IMR-90 (cell line): ENCODE measurements around the gene TMEM54. TPM values are rescaled to one million over a fixed set of nuclear protein-coding genes. Genes with fewer than 3 reads are reported as not detected.

Source experiments
- ATAC-seq: fragments of 200-7000 bp; cut with Tn5 transposase; 2 replicates; pipeline ENCODE4 v1.9.1; 2020; ENCODE audit warnings: low read depth, mild to moderate bottlenecking, moderate library complexity
- BruUV-seq: library from RNA; stranded (reverse); fragments of 400-500 nt; replicated peaks from 2 replicates; lab custom pipeline; 2021; lab: Mats Ljungman, UMichigan
- CTCF ChIA-PET: fragments of 300-600 bp; formaldehyde crosslinking; extraction: SDS; loops from one replicate; lab custom pipeline; 2021; ENCODE audit warnings: antibody characterized with exemption; lab: Yijun Ruan, JAX
- POLR2A ChIA-PET: fragments of 300-600 bp; sonication (Branson Sonifier 250); formaldehyde crosslinking; loops from one replicate; lab custom pipeline; 2022; ENCODE audit warnings: antibody characterized with exemption; ENCODE audit not compliant: unreplicated experiment; lab: Charles Lee
- DNase-seq: peaks from one replicate; pipeline ENCODE4 v3.0.0; 2013
- H2AFZ ChIP-seq: replicated peaks from 2 replicates; pipeline ENCODE3; 2013; ENCODE audit warnings: low read length, mild to moderate bottlenecking; ENCODE audit not compliant: poor library complexity
- H2AK5ac ChIP-seq: 2 replicates; pipeline ENCODE4 v1.6.1; 2013; ENCODE audit warnings: low read depth, low read length, inconsistent platforms
- H2AK9ac ChIP-seq: replicated peaks from 2 replicates; pipeline ENCODE3; 2013; ENCODE audit warnings: mild to moderate bottlenecking, low read depth, low read length, moderate library complexity; ENCODE audit not compliant: poor library complexity
- H2BK120ac ChIP-seq: 2 replicates; pipeline ENCODE4 v1.6.1; 2013; ENCODE audit warnings: low read depth, low read length, inconsistent platforms
- H2BK15ac ChIP-seq: 3 replicates; pipeline ENCODE4 v1.6.1; 2013; ENCODE audit warnings: low read depth, low read length, inconsistent platforms
- H2BK20ac ChIP-seq: 2 replicates; pipeline ENCODE4 v1.6.1; 2013; ENCODE audit warnings: low read depth, mild to moderate bottlenecking, inconsistent platforms, low read length, moderate library complexity
- H2BK5ac ChIP-seq: 2 replicates; pipeline ENCODE4 v1.6.1; 2013; ENCODE audit warnings: mild to moderate bottlenecking, low read depth, low read length, inconsistent platforms; ENCODE audit not compliant: poor library complexity, severe bottlenecking
- H3K14ac ChIP-seq: replicated peaks from 2 replicates; pipeline ENCODE4 v1.6.1; 2013; ENCODE audit warnings: low read depth, low read length, inconsistent platforms
- H3K18ac ChIP-seq: 2 replicates; pipeline ENCODE4 v1.6.1; 2013; ENCODE audit warnings: low read depth, low read length, control low read depth
- H3K23ac ChIP-seq: 2 replicates; pipeline ENCODE4 v1.6.1; 2013; ENCODE audit warnings: low read depth, low read length, inconsistent platforms
- H3K27ac ChIP-seq: 2 replicates; pipeline ENCODE4 v1.5.1; 2013; ENCODE audit warnings: mild to moderate bottlenecking, control low read depth, low read length; ENCODE audit not compliant: insufficient read depth
- H3K27me3 ChIP-seq: 2 replicates; pipeline ENCODE4 v1.6.1; 2013; ENCODE audit warnings: low read length; ENCODE audit not compliant: control insufficient read depth, insufficient read depth
- H3K36me3 ChIP-seq: 2 replicates; pipeline ENCODE4 v1.6.1; 2013; ENCODE audit warnings: low read length, mixed read lengths; ENCODE audit not compliant: control insufficient read depth, insufficient read depth
- H3K4ac ChIP-seq: 2 replicates; pipeline ENCODE4 v1.6.1; 2013; ENCODE audit warnings: low read depth, low read length, inconsistent platforms
- H3K4me1 ChIP-seq: 2 replicates; pipeline ENCODE4 v1.6.1; 2013; ENCODE audit warnings: low read length, mixed read lengths; ENCODE audit not compliant: control insufficient read depth, insufficient read depth
- H3K4me2 ChIP-seq: 2 replicates; pipeline ENCODE4 v1.6.1; 2013; ENCODE audit warnings: low read depth, mild to moderate bottlenecking, control low read depth, low read length, moderate library complexity
- H3K4me3 ChIP-seq: 2 replicates; pipeline ENCODE4 v1.5.1; 2013; ENCODE audit warnings: low read depth, mild to moderate bottlenecking, control low read depth, low read length, moderate library complexity; ENCODE audit not compliant: insufficient read depth
- H3K56ac ChIP-seq: 2 replicates; pipeline ENCODE4 v1.6.1; 2013; ENCODE audit warnings: low read length, inconsistent platforms; ENCODE audit not compliant: insufficient read depth; ENCODE audit errors: extremely low read depth
- H3K79me1 ChIP-seq, 2 experiments: 2 replicates each; pipeline ENCODE4 v1.6.1; 2013; ENCODE audit warnings: low read length in 2 of 2, inconsistent platforms in 1 of 2, low read depth in 1 of 2
- H3K9ac ChIP-seq: 2 replicates; pipeline ENCODE4 v1.6.1; 2013; ENCODE audit warnings: low read depth, low read length, control low read depth
- H3K9me1 ChIP-seq: 2 replicates; pipeline ENCODE4 v1.6.1; 2013; ENCODE audit warnings: low read length, inconsistent platforms; ENCODE audit not compliant: insufficient read depth
- H3K9me3 ChIP-seq: 2 replicates; pipeline ENCODE4 v1.6.1; 2013; ENCODE audit warnings: low read length; ENCODE audit not compliant: control insufficient read depth, insufficient read depth
- H4K20me1 ChIP-seq: 2 replicates; pipeline ENCODE4 v1.6.1; 2013; ENCODE audit warnings: low read length, inconsistent platforms; ENCODE audit not compliant: insufficient read depth
- H4K5ac ChIP-seq: 2 replicates; pipeline ENCODE4 v1.6.1; 2013; ENCODE audit warnings: mild to moderate bottlenecking, low read depth, low read length, control low read depth
- H4K8ac ChIP-seq, 2 experiments: 2 replicates each; pipeline ENCODE4 v1.6.1; 2013; ENCODE audit warnings: low read depth in 2 of 2, low read length in 2 of 2, control low read depth in 1 of 2, inconsistent platforms in 1 of 2
- H4K91ac ChIP-seq: 2 replicates; pipeline ENCODE4 v1.6.1; 2013; ENCODE audit warnings: low read depth, low read length, inconsistent platforms; ENCODE audit not compliant: insufficient read depth
- BHLHE40 ChIP-seq: fragments of 150-350 bp; IDR thresholded peaks from 2 replicates; pipeline ENCODE4 v1.6.1; 2016; ENCODE audit warnings: mild to moderate bottlenecking, low read depth, low read length
- CEBPB ChIP-seq: IDR thresholded peaks from 2 replicates; pipeline ENCODE4 v1.6.1; 2012; ENCODE audit warnings: low read depth, low read length, improper control_type of control experiment
- CHD1 ChIP-seq: IDR thresholded peaks from 2 replicates; pipeline ENCODE4 v1.6.1; 2012; ENCODE audit warnings: low read depth, low read length, improper control_type of control experiment
- FOS ChIP-seq: fragments of 150-350 bp; IDR thresholded peaks from 2 replicates; pipeline ENCODE4 v1.6.1; 2016; ENCODE audit warnings: low read depth, low read length
- MAFK ChIP-seq: IDR thresholded peaks from 2 replicates; pipeline ENCODE4 v1.6.1; 2012; ENCODE audit warnings: low read depth, low read length, improper control_type of control experiment
- MAZ ChIP-seq: IDR thresholded peaks from 2 replicates; pipeline ENCODE4 v1.6.1; 2012; ENCODE audit warnings: low read depth, mild to moderate bottlenecking, low read length, improper control_type of control experiment, moderate library complexity, borderline replicate concordance
- MXI1 ChIP-seq: IDR thresholded peaks from 2 replicates; pipeline ENCODE4 v1.6.1; 2012; ENCODE audit warnings: low read depth, mild to moderate bottlenecking, low read length, moderate library complexity, borderline replicate concordance
- NFE2L2 ChIP-seq: fragments of 150-350 bp; IDR thresholded peaks from 2 replicates; pipeline ENCODE4 v1.6.1; 2016; ENCODE audit warnings: low read depth, mild to moderate bottlenecking, low read length
- RAD21 ChIP-seq: IDR thresholded peaks from 2 replicates; pipeline ENCODE4 v1.6.1; 2012; ENCODE audit warnings: low read length, improper control_type of control experiment
- RCOR1 ChIP-seq: IDR thresholded peaks from 2 replicates; pipeline ENCODE4 v1.6.1; 2012; ENCODE audit warnings: mild to moderate bottlenecking, low read length, improper control_type of control experiment; ENCODE audit not compliant: insufficient replicate concordance
- SMC3 ChIP-seq: fragments of 150-350 bp; IDR thresholded peaks from 2 replicates; pipeline ENCODE4 v1.6.1; 2016; ENCODE audit warnings: low read depth, mild to moderate bottlenecking, antibody characterized with exemption, low read length, moderate library complexity
- WGBS, 2 experiments: methylation state at CpG; one replicate each; pipeline versions ENCODE4 v1.1.5 to v1.1.7; 2013; ENCODE audit warnings: missing lambda C conversion rate in 2 of 2; ENCODE audit not compliant: insufficient read length in 1 of 2; ENCODE audit errors: extremely low coverage in 2 of 2; 5-methylcytosine and 5-hydroxymethylcytosine counted together
- dilution Hi-C: fragments of 300-500 bp; cut with HindIII; formaldehyde crosslinking; loops from one replicate; pipeline ENCODE4 v1.14.3; 2018; ENCODE audit warnings: low sequenced_read_pairs; ENCODE audit not compliant: unreplicated experiment
- in situ Hi-C: fragments of 300-500 bp; cut with MboI; formaldehyde crosslinking; loops from 3 replicates; pipeline ENCODE4 v1.14.3; 2019; ENCODE audit warnings: low sequenced_read_pairs, inconsistent platforms, mixed read lengths
- intact Hi-C: fragments of 100-400 bp; cut with micrococcal nuclease; formaldehyde crosslinking; loops from 2 replicates; pipeline ENCODE4 v1.10.0; 2022
- polyA plus RNA-seq, 3 experiments: library from polyadenylated mRNA; depleted of rRNA; stranded (reverse); fragments of >200 nt; gene quantifications; 2 replicates each; pipeline ENCODE4 v1.2.3, GENCODE V29; 2012; ENCODE audit warnings: low replicate concordance in 1 of 3
- total RNA-seq: library from RNA; depleted of rRNA; stranded (reverse); fragments of >200 nt; gene quantifications from 2 replicates; pipeline ENCODE4 v1.2.3, GENCODE V29; 2012
- TF ChIP-seq, protein P1 (sequence below): conservative IDR thresholded peaks from 2 replicates; pipeline ENCODE4 v1.5.1; 2012; ENCODE audit warnings: mild to moderate bottlenecking, low read depth, low read length, improper control_type of control experiment
- TF ChIP-seq, protein P2 (sequence below): fragments of 150-350 bp; IDR thresholded peaks from 2 replicates; pipeline ENCODE4 v1.6.1; 2017; ENCODE audit warnings: mild to moderate bottlenecking, antibody characterized with exemption, low read length, low read depth
- TF ChIP-seq, protein P3 (sequence below): fragments of 150-350 bp; IDR thresholded peaks from 2 replicates; pipeline ENCODE4 v1.6.1; 2016; ENCODE audit warnings: low read depth, mild to moderate bottlenecking, low read length, moderate library complexity, borderline replicate concordance

TMEM54 gene
- total and polyA plus RNA-seq, 2 of the 4 experiments (the other 2 are of a cell fraction): 25.5 to 75.2 TPM

DNA sequence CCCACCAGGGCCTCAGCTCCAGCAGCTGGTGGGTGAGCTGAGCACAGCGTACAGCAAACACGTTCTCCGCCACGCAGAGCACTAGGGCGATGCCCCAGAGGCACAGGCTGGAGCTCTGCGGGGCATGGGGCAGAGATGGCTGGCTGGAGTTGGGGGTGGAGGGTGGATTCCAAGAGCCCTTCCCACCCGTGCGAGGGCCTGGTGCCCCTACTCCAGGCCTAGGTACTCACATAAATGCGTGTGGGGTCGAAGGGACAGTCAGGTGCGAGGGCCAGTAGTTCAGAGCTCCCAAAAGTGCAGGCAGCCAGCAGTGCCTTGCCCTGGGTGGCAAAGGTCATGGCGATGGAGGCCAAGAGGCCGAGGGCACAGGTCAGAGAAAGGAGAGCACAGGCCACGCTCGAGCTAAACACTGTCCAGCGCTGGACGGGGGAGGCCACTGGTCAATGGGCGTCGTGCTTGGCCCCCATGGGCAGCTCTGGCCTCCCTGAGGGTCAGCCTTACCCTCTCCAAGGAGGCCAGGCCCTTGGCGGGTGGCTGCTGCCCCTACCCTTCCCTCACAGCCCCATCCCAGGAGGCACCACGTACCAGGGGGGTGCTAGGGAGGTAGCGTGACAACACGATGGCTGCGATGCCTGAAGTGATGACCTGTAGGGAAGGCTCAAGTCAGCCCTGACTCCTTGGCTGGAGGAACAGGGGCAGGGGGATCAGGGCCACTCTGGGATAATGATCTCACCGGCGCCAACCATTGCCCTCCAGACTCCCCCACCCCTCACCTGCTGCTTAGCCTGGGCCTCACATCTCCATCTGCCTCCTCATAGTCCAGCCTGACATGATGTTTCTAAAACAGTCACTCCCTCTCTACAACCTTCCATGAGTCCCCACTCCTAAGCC lies 5.6 kb downstream of the TMEM54 start:
- Histone ChIP-seq H3K23ac (no peak overlapping the region), H2AK5ac (no peak overlapping the region), H3K79me1 (peaks cover 0 to 5% of the 10 kb centered on the region in 2 experiments; a peak in 1 of 4 replicates), H3K9me3 (peaks cover 2% of the 10 kb centered on the region; the same call in 1 of the 2 replicates), H4K5ac (no peak overlapping the region), H4K8ac (no peak overlapping the region), H3K27ac (no peak overlapping the region), H3K9ac (no peak overlapping the region), H3K14ac (no peak overlapping the region), H2AK9ac (no peak overlapping the region), H3K27me3 (peaks cover 20% of the 10 kb centered on the region), H2BK120ac (no peak overlapping the region), H3K4ac (no peak overlapping the region), H2BK20ac (no peak overlapping the region), H3K18ac (no peak overlapping the region), H3K4me2 (no peak overlapping the region), H2BK15ac (no peak overlapping the region), H3K36me3 (peaks cover 1% of the 10 kb centered on the region; the same call in 1 of the 2 replicates), H3K4me1 (peaks cover 2% of the 10 kb centered on the region; the same call in 1 of the 2 replicates), H4K20me1 (no peaks in the 10 kb centered on the region), H3K9me1 (peaks cover 6% of the 10 kb centered on the region; the same call in 1 of the 2 replicates), H2BK5ac (no peak overlapping the region), H3K56ac (no peak overlapping the region), H4K91ac (no peak overlapping the region), H2AFZ (no peak overlapping the region), H3K4me3 (no peak overlapping the region)
- 82% methylated on average over 9 of the region's 26 CpGs; no CpG with 5 or more reads in 1 of the 2 experiments for WGBS, 2 experiments
- ChIA-PET POLR2A (no interaction called here), CTCF (no interaction called here)
- DNase-seq (no peak), ATAC-seq (no peak)
- dilution Hi-C loops: no loop called here
- no TSS peak for BruUV-seq
- in situ Hi-C loops: no loop called here
- intact Hi-C loops: no loop called here
- TF ChIP-seq, protein P1, sequence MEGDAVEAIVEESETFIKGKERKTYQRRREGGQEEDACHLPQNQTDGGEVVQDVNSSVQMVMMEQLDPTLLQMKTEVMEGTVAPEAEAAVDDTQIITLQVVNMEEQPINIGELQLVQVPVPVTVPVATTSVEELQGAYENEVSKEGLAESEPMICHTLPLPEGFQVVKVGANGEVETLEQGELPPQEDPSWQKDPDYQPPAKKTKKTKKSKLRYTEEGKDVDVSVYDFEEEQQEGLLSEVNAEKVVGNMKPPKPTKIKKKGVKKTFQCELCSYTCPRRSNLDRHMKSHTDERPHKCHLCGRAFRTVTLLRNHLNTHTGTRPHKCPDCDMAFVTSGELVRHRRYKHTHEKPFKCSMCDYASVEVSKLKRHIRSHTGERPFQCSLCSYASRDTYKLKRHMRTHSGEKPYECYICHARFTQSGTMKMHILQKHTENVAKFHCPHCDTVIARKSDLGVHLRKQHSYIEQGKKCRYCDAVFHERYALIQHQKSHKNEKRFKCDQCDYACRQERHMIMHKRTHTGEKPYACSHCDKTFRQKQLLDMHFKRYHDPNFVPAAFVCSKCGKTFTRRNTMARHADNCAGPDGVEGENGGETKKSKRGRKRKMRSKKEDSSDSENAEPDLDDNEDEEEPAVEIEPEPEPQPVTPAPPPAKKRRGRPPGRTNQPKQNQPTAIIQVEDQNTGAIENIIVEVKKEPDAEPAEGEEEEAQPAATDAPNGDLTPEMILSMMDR: no peak
- TF ChIP-seq, protein P2, sequence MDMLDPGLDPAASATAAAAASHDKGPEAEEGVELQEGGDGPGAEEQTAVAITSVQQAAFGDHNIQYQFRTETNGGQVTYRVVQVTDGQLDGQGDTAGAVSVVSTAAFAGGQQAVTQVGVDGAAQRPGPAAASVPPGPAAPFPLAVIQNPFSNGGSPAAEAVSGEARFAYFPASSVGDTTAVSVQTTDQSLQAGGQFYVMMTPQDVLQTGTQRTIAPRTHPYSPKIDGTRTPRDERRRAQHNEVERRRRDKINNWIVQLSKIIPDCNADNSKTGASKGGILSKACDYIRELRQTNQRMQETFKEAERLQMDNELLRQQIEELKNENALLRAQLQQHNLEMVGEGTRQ: no peak
- TF ChIP-seq SMC3 (no peak), CEBPB (no peak), RCOR1 (no peak), MAZ (no peak), MAFK (no peak), NFE2L2 (no peak), MXI1 (no peak), BHLHE40 (no peak), CHD1 (no peak), FOS (no peak), RAD21 (no peak)
- TF ChIP-seq, protein P3, sequence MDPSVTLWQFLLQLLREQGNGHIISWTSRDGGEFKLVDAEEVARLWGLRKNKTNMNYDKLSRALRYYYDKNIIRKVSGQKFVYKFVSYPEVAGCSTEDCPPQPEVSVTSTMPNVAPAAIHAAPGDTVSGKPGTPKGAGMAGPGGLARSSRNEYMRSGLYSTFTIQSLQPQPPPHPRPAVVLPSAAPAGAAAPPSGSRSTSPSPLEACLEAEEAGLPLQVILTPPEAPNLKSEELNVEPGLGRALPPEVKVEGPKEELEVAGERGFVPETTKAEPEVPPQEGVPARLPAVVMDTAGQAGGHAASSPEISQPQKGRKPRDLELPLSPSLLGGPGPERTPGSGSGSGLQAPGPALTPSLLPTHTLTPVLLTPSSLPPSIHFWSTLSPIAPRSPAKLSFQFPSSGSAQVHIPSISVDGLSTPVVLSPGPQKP: no peak
